ENCODE data around the gene IFITM1. TPM values are rescaled to one million over a fixed set of nuclear protein-coding genes. Genes with fewer than 3 reads are reported as not detected.
A peak's percentile ranks its signal among the peaks of the same experiment; 100 is the strongest.

The IFITM1 gene
- total and polyA plus RNA-seq, 7 donors = 41.2 to 580 (median 91.5) TPM

DNA sequence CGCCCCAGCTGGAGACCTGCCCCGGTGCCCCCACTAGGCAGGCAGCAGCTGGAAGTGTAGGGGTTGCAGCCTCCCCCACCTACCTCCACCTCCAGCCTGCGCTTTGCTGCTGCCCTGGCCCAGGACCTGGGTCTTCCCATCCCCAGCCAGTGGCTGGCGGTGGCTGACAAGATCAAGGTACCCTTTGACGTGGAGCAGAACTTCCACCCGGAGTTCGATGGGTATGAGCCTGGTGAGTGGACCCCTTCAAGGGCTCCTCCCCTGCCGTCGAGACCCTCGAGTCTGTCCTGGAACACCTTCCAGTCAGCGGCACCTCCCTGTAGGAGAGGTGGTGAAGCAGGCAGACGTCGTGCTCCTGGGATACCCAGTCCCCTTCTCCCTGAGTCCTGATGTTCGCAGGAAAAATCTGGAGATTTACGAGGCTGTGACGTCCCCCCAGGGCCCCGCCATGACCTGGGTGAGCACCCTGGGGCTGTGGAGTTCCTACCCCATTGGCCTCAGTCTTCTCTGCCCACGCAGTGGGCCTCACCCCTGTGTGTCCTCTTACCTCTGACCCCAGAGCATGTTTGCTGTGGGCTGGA, 20.5 kb upstream of the IFITM1 start:
- H3K27ac ChIP-seq = no peak overlapping the region
- no peaks in the 10 kb centered on the region for H3K9me3 ChIP-seq
- H3K27me3 ChIP-seq = peaks cover 4 to 31% (median 7%) of the 10 kb centered on the region in 3 donors
- H3K4me3 ChIP-seq = no peak overlapping the region
- intact Hi-C loops (cut with DNase I) = no loop called here
- WGBS, 2 donors = 89% methylated on average over 18 of the region's 18 CpGs
- H3K36me3 ChIP-seq = peaks cover 0 to 14% (median 0%) of the 10 kb centered on the region in 4 donors
- peak; percentile 61 for DNase-seq
- peaks cover 0 to 14% (median 11%) of the 10 kb centered on the region in 4 donors for H3K4me1 ChIP-seq
- TF ChIP-seq POLR2AphosphoS5 (IDR thresholded peaks at IDR 0.05) (no peak), POLR2A (IDR thresholded peaks at IDR 0.05) (no peak), EP300 (IDR thresholded peaks at IDR 0.05) (no peak), CTCF (IDR thresholded peaks at IDR 0.05) (no peak)

- 91 to 92% methylated on average over 27 of the region's 27 CpGs for WGBS, 2 donors
- DNase-seq = peak; percentile 48
- no peak overlapping the region for H3K27ac ChIP-seq
- peaks cover 0 to 14% (median 0%) of the 10 kb centered on the region in 4 donors for H3K36me3 ChIP-seq
- H3K9me3 ChIP-seq = no peaks in the 10 kb centered on the region
- H3K4me3 ChIP-seq = no peak overlapping the region
- TF ChIP-seq POLR2A (IDR thresholded peaks at IDR 0.05) = no peak
- no peak for TF ChIP-seq EP300 (IDR thresholded peaks at IDR 0.05)
- no peak for TF ChIP-seq CTCF (IDR thresholded peaks at IDR 0.05)
- no peak for TF ChIP-seq POLR2AphosphoS5 (IDR thresholded peaks at IDR 0.05)
- intact Hi-C loops (cut with DNase I) = no loop called here
- H3K27me3 ChIP-seq = peaks cover 11 to 35% (median 14%) of the 10 kb centered on the region in 3 donors
- H3K4me1 ChIP-seq = peaks cover 0 to 12% (median 8%) of the 10 kb centered on the region in 4 donors
Observed at GRCh38 chr11:293852-294661, 19.8 kb upstream of the IFITM1 start.

GRCh38 chr11:294780-295179, 19.1 kb upstream of the IFITM1 start:
- WGBS, 2 donors = 88 to 95% methylated on average over 16 of the region's 16 CpGs
- peaks cover 18 to 43% (median 21%) of the 10 kb centered on the region in 3 donors for H3K27me3 ChIP-seq
- DNase-seq = peak; percentile 60

DNA sequence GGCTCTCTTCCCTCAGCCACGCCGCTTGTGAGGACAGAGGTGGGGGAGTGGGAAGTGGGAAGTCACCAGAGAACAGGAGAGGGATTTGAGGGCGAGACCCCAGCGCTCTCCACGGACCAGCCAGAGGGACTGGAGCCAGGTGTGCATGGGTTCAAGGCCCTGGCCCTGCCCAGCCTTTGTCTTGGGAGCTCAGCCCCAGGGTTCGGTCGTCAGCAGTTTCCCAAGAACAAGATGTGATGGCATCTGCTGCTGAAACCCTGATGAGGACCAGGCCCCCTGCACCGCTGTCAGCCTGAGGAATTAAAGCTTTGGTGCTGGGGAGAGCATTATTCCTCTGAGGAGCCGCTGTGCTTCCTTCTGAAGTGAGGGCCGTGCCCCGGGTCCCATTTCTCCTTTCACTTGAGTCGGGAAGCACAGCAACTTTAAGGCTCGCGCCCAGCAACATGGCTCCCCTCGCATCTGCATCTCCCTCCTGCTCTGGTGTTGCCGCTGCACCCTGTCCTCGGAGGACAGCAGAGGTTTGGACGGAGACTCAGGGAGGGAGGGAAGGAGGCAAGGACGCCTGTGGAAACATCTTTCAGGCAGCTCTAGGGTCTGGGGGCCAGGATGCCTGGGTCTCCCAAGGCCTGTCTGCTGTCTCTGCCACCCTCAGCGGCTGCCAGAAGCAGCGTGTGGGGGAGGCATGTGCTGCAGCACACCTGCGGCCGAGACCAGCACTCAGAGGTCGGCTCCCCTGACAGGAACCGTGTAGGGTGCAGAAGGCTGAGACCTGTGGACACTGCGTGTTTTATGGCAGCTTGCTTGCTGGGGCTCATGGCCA, 18.3 kb upstream of the IFITM1 start:
- Histone ChIP-seq H3K4me3 (no peak overlapping the region), H3K36me3 (peaks cover 0 to 14% (median 0%) of the 10 kb centered on the region in 4 donors), H3K9me3 (no peaks in the 10 kb centered on the region), H3K4me1 (no peaks in the 10 kb centered on the region), H3K27me3 (peaks cover 22 to 51% (median 28%) of the 10 kb centered on the region in 3 donors), H3K27ac (no peak overlapping the region)
- intact Hi-C loops (cut with DNase I) = no loop called here
- DNase-seq = peak; percentile 59
- TF ChIP-seq POLR2AphosphoS5 (IDR thresholded peaks at IDR 0.05) (no peak), EP300 (IDR thresholded peaks at IDR 0.05) (no peak), CTCF (IDR thresholded peaks at IDR 0.05) (no peak), POLR2A (IDR thresholded peaks at IDR 0.05) (no peak)
- 84 to 86% methylated on average over 26 of the region's 26 CpGs for WGBS, 2 donors

More at GRCh38 chr11:294780-295179, 19.1 kb upstream of the IFITM1 start:
- H3K36me3 ChIP-seq = peaks cover 0 to 14% (median 0%) of the 10 kb centered on the region in 4 donors
- intact Hi-C loops (cut with DNase I) = no loop called here
- TF ChIP-seq POLR2A (IDR thresholded peaks at IDR 0.05) (no peak), EP300 (IDR thresholded peaks at IDR 0.05) (no peak)
- no peak overlapping the region for H3K4me3 ChIP-seq
- H3K27ac ChIP-seq = no peak overlapping the region
- H3K9me3 ChIP-seq = no peaks in the 10 kb centered on the region
- H3K4me1 ChIP-seq = peaks cover 0 to 6% (median 2%) of the 10 kb centered on the region in 4 donors
